SU-DHL-6 (cell line): ENCODE data around the gene IRF2BPL.

Source experiments
- CTCF ChIP-seq: fragments of 200-600 bp; sonication (generic); IDR thresholded peaks from one replicate; pipeline ENCODE4 v1.5.1; 2017; ENCODE audit warnings: antibody characterized with exemption, mild to moderate bottlenecking, low read length, moderate library complexity; ENCODE audit not compliant: insufficient read depth, poor library complexity, severe bottlenecking
- EZH2phosphoT487 ChIP-seq: fragments of 200-600 bp; sonication (generic), shearing (Covaris generic); conservative IDR thresholded peaks from 2 replicates; pipeline ENCODE4 v1.6.1; 2018; ENCODE audit warnings: mild to moderate bottlenecking, antibody characterized with exemption, low read length, moderate library complexity, mixed read lengths

GRCh38 chr14:77032491-77032843, 4.0 kb upstream of the IRF2BPL start:
- TF ChIP-seq CTCF: no peak
- no peak for TF ChIP-seq EZH2phosphoT487
